ENCODE data around the gene KIAA2012.

KIAA2012 gene

GRCh38 chr2:202096736-202097135 lies 23.7 kb downstream of the KIAA2012 start:
- TF ChIP-seq CTCF (IDR thresholded peaks at IDR 0.05; ENCODE audit: low read depth, low read length), result no peak
- Histone ChIP-seq H3K27me3 (no peaks in the 10 kb centered on the region), H3K36me3 (no peaks in the 10 kb centered on the region), H3K4me1 (peaks cover 11% of the 10 kb centered on the region; the same call in 1 of the 2 replicates), H3K4me3 (ENCODE audit: low read depth, low read length) (no peak overlapping the region), H3K9me3 (no peaks in the 10 kb centered on the region)
- DNase-seq, result no peak

DNA sequence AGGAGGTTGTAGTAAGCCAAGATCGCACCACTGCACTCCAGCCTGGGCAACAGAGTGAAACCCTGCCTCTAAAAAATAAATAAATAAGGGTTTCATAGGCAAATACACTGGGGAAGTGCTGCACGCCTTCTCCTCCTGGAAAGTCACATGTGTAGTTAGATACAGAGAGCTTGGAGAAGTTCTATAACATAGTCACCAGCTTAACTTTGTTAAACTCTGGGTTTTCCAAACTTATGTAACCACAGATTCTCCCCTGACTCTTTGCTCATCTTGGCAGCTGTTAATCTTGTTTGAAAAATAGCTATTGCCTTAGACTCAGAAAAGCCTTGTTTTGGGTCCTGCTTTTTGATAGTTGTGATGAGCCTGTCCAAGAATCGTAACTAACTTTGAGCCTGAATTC lies 25.2 kb downstream of the KIAA2012 start:
- no peaks in the 10 kb centered on the region for H3K9me3 ChIP-seq
- no peak for TF ChIP-seq CTCF (IDR thresholded peaks at IDR 0.05; ENCODE audit: low read depth, low read length)
- H3K4me1 ChIP-seq, result peaks cover 16% of the 10 kb centered on the region
- no peaks in the 10 kb centered on the region for H3K27me3 ChIP-seq
- no peaks in the 10 kb centered on the region for H3K36me3 ChIP-seq
- no peak for DNase-seq
- no peak overlapping the region for H3K4me3 ChIP-seq (ENCODE audit: low read depth, low read length)

DNA sequence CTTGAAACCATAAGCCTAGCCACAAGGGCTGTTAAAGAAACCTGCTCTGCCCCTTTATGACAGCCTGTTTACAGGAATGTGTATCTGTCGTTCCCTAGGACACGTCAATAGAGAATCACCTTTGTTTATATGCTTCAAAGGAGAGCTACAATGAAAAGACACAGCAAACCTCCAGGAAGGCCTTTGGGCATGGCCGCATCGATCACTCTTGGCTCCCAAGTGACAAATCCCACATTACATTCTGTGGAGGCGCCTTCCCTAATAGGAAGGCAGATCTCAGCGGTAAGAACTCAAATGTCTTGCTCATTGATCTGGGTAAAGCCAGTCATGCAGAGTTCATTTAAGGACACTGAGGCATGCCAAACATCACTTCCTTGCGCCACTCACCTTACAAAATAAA lies 26.5 kb downstream of the KIAA2012 start:
- DNase-seq, result no peak
- H3K4me3 ChIP-seq (ENCODE audit: low read depth, low read length), result no peak overlapping the region
- H3K27me3 ChIP-seq, result no peaks in the 10 kb centered on the region
- peaks cover 19% of the 10 kb centered on the region for H3K4me1 ChIP-seq
- no peaks in the 10 kb centered on the region for H3K9me3 ChIP-seq
- H3K36me3 ChIP-seq, result no peaks in the 10 kb centered on the region
- TF ChIP-seq CTCF (IDR thresholded peaks at IDR 0.05; ENCODE audit: low read depth, low read length), result no peak

GRCh38 chr2:202100176-202100575 lies 27.1 kb downstream of the KIAA2012 start:
- Histone ChIP-seq H3K4me3 (ENCODE audit: low read depth, low read length) (no peak overlapping the region), H3K27me3 (no peaks in the 10 kb centered on the region), H3K4me1 (peaks cover 20% of the 10 kb centered on the region), H3K9me3 (no peaks in the 10 kb centered on the region), H3K36me3 (no peaks in the 10 kb centered on the region)
- no peak for TF ChIP-seq CTCF (IDR thresholded peaks at IDR 0.05; ENCODE audit: low read depth, low read length)
- no peak for DNase-seq

- no peak for TF ChIP-seq CTCF (IDR thresholded peaks at IDR 0.05; ENCODE audit: low read depth, low read length)
- no peak for DNase-seq
- H3K4me3 ChIP-seq (ENCODE audit: low read depth, low read length), result no peak overlapping the region
Measured at GRCh38 chr2:202101026-202101579, 28.0 kb downstream of the KIAA2012 start.

DNA sequence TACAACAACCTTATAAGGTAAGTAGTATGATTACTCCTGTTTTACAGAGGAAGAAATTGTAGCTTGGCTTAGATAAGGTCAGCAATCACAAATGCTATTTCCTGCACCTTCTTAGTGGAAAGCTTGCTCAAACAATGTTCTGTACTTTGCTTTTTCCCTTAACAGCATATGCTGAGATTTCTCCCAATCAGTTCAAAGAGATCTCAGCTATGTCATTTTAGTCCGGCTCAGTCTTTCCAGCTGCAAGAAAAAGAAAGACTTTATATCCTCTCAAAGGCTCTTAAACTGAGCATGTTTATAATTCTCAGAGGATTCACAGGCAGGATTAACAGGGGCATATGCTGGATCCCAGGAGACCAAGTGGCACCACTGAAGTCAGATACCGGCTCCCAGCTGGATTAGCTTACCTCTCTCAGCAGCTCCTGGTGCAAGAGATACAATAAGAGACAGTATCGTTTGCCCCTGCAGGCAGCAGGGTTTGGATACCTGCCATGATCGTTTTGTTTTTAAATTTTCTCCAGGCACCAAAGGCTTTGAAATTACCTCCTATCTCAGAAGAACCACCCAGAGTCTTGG lies 29.5 kb downstream of the KIAA2012 start:
- peak; percentile 76 for DNase-seq
- Histone ChIP-seq H3K36me3 (no peaks in the 10 kb centered on the region), H3K27me3 (no peaks in the 10 kb centered on the region), H3K9me3 (no peaks in the 10 kb centered on the region), H3K4me3 (ENCODE audit: low read depth, low read length) (peak overlapping the region; percentile 27), H3K4me1 (peaks cover 20% of the 10 kb centered on the region)
- TF ChIP-seq CTCF (IDR thresholded peaks at IDR 0.05; ENCODE audit: low read depth, low read length), result no peak; the same call in 1 of the 2 replicates

More at GRCh38 chr2:202101026-202101579, 28.0 kb downstream of the KIAA2012 start:
- no peaks in the 10 kb centered on the region for H3K9me3 ChIP-seq
- no peaks in the 10 kb centered on the region for H3K36me3 ChIP-seq
- no peaks in the 10 kb centered on the region for H3K27me3 ChIP-seq
- peaks cover 20% of the 10 kb centered on the region for H3K4me1 ChIP-seq
